ENCODE results near the gene APOL5. TPM values are rescaled to one million over a fixed set of nuclear protein-coding genes. Genes with fewer than 3 reads are reported as not detected.

Gene APOL5
- total and polyA plus RNA-seq, 8 donors: not detected

GRCh38 chr22:35777335-35777975 is 59.8 kb downstream of the APOL5 start:
- Histone ChIP-seq H3K9me3 (no peaks in the 10 kb centered on the region), H3K36me3 (peaks cover 0 to 13% (median 10%) of the 10 kb centered on the region in 4 donors), H3K27me3 (no peaks in the 10 kb centered on the region), H3K4me3 (no peak overlapping the region), H3K4me1 (peaks cover 0 to 51% (median 21%) of the 10 kb centered on the region in 4 donors), H3K27ac (no peak overlapping the region)
- TF ChIP-seq EP300 (IDR thresholded peaks at IDR 0.05) (no peak), POLR2A (IDR thresholded peaks at IDR 0.05) (no peak), POLR2AphosphoS5 (IDR thresholded peaks at IDR 0.05) (no peak), CTCF (IDR thresholded peaks at IDR 0.05) (no peak)
- DNase-seq: no peak
- intact Hi-C loops (cut with DNase I; ENCODE audit: low total_unique reads): no loop called here
- WGBS, 5 donors: 76 to 89% (median 82%) methylated on average over 4 of the region's 4 CpGs

Other genes starting within 250 kb of the APOL5 start
- gene RASD2, start 177.0 kb upstream of the APOL5 start, total RNA-seq: 1 to 10 TPM in 1 of 5 donors, under 1 TPM in 4; 0.43 to 3.6 (median 0.58) TPM
- gene RASD2, start 177.0 kb upstream of the APOL5 start, polyA plus RNA-seq: 1 to 10 TPM in 1 of 3 donors, under 1 TPM in 2; 0.68 to 2.9 (median 0.76) TPM
- gene MB, start 100.5 kb upstream of the APOL5 start, total RNA-seq: 1 to 10 TPM in 1 of 5 donors, under 1 TPM in 1, not detected in 3; 0.87 to 1.3 TPM
- 10 to 100 TPM in 1 of 3 donors, 1 to 10 TPM in 2; 2.2 to 29.5 (median 6.9) TPM for gene MB, start 100.5 kb upstream of the APOL5 start, polyA plus RNA-seq
- gene APOL6, start 69.4 kb upstream of the APOL5 start, total RNA-seq: 10 to 100 TPM in 4 of 5 donors, 1 to 10 TPM in 1; 4.5 to 21.5 (median 10.5) TPM
- gene APOL6, start 69.4 kb upstream of the APOL5 start, polyA plus RNA-seq: 1 to 10 TPM; 3.9 to 7.0 (median 4.9) TPM